HFFc6 (cell line): ENCODE measurements around the gene SH3TC1. TPM values are rescaled to one million over a fixed set of nuclear protein-coding genes. Genes with fewer than 3 reads are reported as not detected.
A peak's percentile ranks its signal among the peaks of the same experiment; 100 is the strongest.

ENCODE experiments used
- DNase-seq: peaks from one replicate; pipeline ENCODE4 v3.0.0-alpha.2; 2018
- H3K27ac Mint-ChIP-seq: 2 replicates; pipeline ENCODE4 v1.8.0; 2020; ENCODE audit warnings: mild to moderate bottlenecking, mixed read lengths
- H3K27me3 Mint-ChIP-seq: 2 replicates; pipeline ENCODE4 v1.8.0; 2021; ENCODE audit warnings: mild to moderate bottlenecking, moderate library complexity, mixed read lengths; ENCODE audit not compliant: insufficient read depth
- H3K36me3 Mint-ChIP-seq: 2 replicates; pipeline ENCODE4 v1.8.0; 2021; ENCODE audit warnings: low read depth, mixed read lengths
- H3K4me1 Mint-ChIP-seq: 2 replicates; pipeline ENCODE4 v1.8.0; 2020; ENCODE audit warnings: low read depth, mixed read lengths
- H3K4me3 Mint-ChIP-seq: 2 replicates; pipeline ENCODE4 v1.8.0; 2020; ENCODE audit warnings: mild to moderate bottlenecking, moderate library complexity, mixed read lengths
- H3K9me3 Mint-ChIP-seq: 2 replicates; pipeline ENCODE4 v1.8.0; 2020; ENCODE audit warnings: mild to moderate bottlenecking, mixed read lengths
- total RNA-seq, 6 experiments: library from RNA; stranded (reverse); fragmentation: NEBNext Ultra II Directional; extraction: Animal tissue kit (Norgen Biotek cat#: 25700); gene quantifications; 2 replicates in 1 of 6; 3 replicates in 5 of 6; pipeline ENCODE4 v1.2.3, GENCODE V29; 2021
- TF ChIP-seq, protein P1 (sequence below): fragments of 200-600 bp; sonication (generic); IDR thresholded peaks from 2 replicates; pipeline ENCODE4 v1.5.0; 2021; ENCODE audit warnings: antibody characterized with exemption, mild to moderate bottlenecking

The SH3TC1 gene
- total RNA-seq, 6 experiments from 2014 or later, result 0.34 to 1.4 (median 0.86) TPM

DNA sequence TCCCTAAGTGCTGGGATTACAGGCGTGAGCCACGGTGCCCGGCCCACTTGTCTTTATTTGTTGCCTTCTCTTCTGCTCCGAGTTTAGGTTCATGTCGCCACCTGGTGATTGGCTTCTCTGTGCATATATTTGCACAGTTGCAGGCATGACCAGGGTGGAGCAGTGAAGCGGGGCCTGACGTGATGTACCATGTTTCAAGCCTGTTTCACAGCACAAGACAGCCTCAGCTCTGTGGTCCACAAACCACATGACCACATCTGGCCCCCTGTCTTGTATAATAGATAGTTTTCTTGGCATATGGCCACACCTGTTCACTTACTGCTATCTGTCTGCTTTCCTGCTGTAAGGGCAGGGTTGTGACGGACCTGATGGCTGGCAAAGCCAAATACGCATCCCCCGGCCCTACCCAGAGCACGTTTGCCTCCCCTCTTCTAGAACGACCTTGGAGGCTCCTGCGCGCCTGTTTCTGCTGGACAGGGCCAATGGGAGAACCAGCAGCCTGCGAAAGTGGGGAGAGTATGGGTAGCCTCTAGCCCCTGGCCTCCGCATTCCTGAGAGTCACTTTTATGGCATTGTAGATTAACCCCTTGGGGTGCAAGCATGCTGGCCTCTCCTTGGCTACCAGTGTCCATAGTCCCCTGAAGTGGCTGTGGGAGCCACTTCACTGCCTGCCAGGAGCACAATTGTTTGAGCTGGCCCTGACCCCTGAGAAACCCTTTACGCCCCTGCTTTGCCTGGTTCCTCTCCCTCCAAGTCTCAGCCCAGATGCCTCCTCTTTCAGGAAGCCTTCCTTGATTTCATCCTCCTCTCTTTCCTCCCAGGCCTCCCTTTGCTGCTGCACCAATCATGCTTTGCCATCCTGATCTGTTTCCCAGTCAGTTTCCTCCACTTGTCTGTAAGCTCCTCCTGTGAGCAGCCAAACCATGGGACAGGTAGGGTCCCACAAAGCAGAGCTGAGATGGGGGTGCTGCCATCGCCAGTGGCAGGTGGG lies 6.0 kb upstream of the SH3TC1 start:
- no peaks in the 10 kb centered on the region for H3K9me3 Mint-ChIP-seq
- H3K27me3 Mint-ChIP-seq, result peaks cover 20% of the 10 kb centered on the region
- TF ChIP-seq, protein P1, sequence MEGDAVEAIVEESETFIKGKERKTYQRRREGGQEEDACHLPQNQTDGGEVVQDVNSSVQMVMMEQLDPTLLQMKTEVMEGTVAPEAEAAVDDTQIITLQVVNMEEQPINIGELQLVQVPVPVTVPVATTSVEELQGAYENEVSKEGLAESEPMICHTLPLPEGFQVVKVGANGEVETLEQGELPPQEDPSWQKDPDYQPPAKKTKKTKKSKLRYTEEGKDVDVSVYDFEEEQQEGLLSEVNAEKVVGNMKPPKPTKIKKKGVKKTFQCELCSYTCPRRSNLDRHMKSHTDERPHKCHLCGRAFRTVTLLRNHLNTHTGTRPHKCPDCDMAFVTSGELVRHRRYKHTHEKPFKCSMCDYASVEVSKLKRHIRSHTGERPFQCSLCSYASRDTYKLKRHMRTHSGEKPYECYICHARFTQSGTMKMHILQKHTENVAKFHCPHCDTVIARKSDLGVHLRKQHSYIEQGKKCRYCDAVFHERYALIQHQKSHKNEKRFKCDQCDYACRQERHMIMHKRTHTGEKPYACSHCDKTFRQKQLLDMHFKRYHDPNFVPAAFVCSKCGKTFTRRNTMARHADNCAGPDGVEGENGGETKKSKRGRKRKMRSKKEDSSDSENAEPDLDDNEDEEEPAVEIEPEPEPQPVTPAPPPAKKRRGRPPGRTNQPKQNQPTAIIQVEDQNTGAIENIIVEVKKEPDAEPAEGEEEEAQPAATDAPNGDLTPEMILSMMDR, result peak; percentile 44; the same call in 1 of the 2 replicates
- peaks cover 13% of the 10 kb centered on the region; the same call in 1 of the 2 replicates for H3K4me1 Mint-ChIP-seq
- no peak for DNase-seq
- no peak overlapping the region for H3K27ac Mint-ChIP-seq
- no peak overlapping the region for H3K4me3 Mint-ChIP-seq
- H3K36me3 Mint-ChIP-seq, result no peaks in the 10 kb centered on the region

DNA sequence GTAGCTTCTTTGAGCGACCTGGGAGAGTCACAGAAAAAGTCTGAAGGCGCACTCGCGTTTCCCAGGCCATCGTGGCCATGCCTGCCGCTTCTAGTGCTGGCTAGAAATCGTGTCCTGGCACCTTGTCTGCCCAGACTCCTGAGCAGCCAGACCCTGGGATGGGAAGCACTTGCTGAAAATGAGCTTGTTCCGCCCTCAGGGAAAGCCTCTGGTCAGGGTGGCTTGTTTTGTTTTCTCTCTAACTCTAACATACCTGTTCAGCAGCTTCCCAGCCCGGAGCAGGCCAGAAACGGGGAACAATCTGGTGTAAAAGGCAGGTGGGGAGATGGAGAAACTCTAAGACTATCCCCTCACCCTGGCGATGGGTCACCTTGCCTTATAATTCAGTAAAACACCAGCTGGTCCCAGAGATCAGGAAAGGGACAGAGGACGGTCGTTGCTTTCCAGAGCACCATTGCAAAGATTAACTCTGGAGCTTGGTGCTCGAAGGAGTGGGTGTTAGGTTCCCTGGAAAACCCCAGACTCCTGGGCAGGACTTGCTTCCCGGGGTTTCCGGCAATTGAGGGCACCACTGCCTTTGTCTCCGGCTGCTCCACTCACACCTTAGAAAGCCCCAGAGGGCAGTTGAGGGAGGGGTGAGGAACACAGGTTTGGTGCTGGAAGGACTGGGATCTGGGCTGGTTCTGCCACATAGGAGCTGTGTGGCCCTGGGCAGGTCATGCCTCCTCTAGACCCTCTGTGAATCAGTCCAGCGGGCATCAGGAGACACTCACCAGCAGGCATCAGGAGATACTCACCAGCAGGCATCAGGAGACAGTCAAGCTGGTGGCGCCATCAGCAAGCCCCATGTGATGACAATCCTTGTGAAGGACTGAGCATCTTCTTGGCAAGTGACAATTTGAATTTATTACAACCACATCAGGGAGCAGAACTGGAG lies 4.5 kb upstream of the SH3TC1 start:
- no peak for DNase-seq
- no peak overlapping the region for H3K27ac Mint-ChIP-seq
- H3K36me3 Mint-ChIP-seq, result no peaks in the 10 kb centered on the region
- H3K4me3 Mint-ChIP-seq, result no peak overlapping the region
- H3K9me3 Mint-ChIP-seq, result no peaks in the 10 kb centered on the region
- peaks cover 18% of the 10 kb centered on the region for H3K27me3 Mint-ChIP-seq
- TF ChIP-seq, protein P1, result no peak
- H3K4me1 Mint-ChIP-seq, result peaks cover 24% of the 10 kb centered on the region

GRCh38 chr4:8195431-8195830 lies 3.7 kb upstream of the SH3TC1 start:
- Mint-ChIP-seq H3K27me3 (peaks cover 15% of the 10 kb centered on the region), H3K36me3 (no peaks in the 10 kb centered on the region), H3K27ac (no peak overlapping the region), H3K4me1 (peaks cover 25% of the 10 kb centered on the region), H3K9me3 (no peaks in the 10 kb centered on the region), H3K4me3 (no peak overlapping the region)
- DNase-seq, result no peak
- TF ChIP-seq, protein P1, result no peak

DNA sequence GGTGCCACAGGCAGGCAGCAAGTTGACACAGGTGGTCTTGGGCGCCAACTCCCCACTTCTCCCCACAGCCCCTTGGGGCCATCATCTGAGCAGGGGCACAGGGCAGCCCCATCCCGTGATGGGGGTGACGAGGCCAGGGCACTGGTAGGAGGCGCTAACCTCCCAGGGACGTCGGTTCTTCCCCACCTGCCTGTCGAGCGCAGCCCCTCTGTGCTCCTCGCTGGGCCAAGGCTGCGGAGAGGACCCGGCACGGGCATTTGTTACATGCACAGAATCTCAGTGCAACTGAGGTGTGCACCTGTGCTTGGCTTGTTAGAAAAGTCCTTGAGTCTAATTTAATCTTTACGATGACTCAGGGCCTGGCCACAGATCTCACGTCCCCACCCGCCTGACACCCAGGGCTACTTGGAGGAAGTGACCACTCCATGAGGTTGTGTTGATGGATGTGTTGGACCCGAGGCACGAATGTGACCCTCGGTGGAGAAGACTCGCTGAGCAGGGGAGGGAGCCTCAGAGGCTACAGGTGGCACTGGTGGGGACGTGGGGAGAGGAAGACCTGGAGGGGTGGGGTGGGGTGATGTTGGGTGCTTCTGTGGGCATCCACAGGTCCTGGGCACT lies 3.1 kb upstream of the SH3TC1 start:
- Mint-ChIP-seq H3K4me1 (peaks cover 22% of the 10 kb centered on the region), H3K27ac (no peak overlapping the region), H3K9me3 (no peaks in the 10 kb centered on the region), H3K4me3 (no peak overlapping the region), H3K36me3 (no peaks in the 10 kb centered on the region), H3K27me3 (peaks cover 15% of the 10 kb centered on the region)
- TF ChIP-seq, protein P1, result no peak
- no peak for DNase-seq

DNA sequence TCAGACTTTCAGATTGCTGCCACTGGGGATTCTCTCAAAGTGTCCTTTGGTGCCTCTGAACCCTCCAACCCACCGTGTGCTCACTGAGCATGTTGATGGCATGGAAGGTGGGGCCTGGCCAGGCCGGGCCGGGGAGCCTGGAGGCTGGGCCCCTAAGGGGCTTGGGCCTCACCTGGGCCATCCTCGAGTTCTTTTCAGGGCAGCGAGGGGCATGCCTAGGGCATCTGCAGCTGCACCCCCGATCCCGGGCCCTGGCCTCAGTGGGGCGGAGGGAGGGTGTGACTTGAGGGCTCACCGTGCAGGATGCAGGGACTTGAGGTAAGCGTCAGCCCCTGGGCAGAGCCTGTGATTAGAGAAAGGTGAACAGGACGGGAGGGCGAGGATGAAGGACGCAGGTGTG lies 1.6 kb upstream of the SH3TC1 start:
- Mint-ChIP-seq H3K4me3 (no peak overlapping the region), H3K9me3 (no peaks in the 10 kb centered on the region), H3K27me3 (peaks cover 18% of the 10 kb centered on the region), H3K27ac (no peak overlapping the region), H3K36me3 (no peaks in the 10 kb centered on the region), H3K4me1 (peaks cover 14% of the 10 kb centered on the region)
- TF ChIP-seq, protein P1, result no peak
- DNase-seq, result no peak
